NCI-H2081 (cell line): ENCODE results near the gene PDE4DIP.
"Not testable (repeated sequence)": the region's sequence is repeated elsewhere in the genome, so short reads cannot be mapped to it uniquely, and the experiment has no call there.

Experiments
- DNase-seq, 2 experiments: peaks; one replicate each; lab custom pipeline; 2025; lab: John Stamatoyannopoulos, UW

The PDE4DIP gene

DNA sequence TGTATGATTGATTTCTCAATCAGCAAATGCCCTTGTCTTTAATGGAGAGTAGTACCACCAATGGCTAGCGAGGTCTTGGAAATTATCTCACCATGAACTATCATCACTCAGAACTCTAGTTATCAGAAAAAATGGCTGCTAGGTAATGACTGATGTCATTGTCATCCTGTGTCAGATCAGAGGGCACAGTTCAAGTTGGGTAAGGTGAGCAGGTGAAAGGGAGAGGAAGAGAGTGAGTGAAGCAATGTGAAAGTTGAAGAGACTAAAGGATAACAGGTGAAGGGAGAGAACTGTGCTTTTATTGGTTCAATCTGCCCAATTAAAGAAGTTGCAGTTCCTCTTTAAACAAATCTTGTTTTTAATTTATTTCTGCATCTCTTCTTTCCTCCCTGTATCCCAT lies 76.8 kb downstream of the PDE4DIP start:
- DNase-seq: not testable (repeated sequence)

DNA sequence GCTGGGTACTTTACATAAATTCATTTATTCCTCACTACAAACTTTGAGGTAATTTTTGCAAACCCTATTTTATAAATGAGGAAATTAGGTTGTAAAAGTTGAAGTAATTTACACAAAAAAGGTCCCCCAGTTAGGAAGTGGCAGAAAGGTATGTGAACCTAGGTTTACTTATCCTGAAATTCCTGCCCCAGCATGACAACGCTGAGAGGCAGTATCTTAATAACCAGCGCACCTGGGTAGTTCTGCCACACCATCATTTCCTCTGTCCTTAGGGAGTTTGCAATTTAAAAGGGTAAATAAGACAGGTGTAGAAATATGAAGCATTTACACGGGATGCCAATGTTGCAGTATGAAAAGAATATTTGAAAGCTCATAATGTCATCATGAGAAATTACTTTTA lies 79.6 kb downstream of the PDE4DIP start:
- not testable (repeated sequence) for DNase-seq

- DNase-seq: not testable (repeated sequence)
Observed at GRCh38 chr1:148927645-148928044, 83.4 kb downstream of the PDE4DIP start.

- not testable (repeated sequence) for DNase-seq
Observed at GRCh38 chr1:148929253-148929652, 85.0 kb downstream of the PDE4DIP start.

DNA sequence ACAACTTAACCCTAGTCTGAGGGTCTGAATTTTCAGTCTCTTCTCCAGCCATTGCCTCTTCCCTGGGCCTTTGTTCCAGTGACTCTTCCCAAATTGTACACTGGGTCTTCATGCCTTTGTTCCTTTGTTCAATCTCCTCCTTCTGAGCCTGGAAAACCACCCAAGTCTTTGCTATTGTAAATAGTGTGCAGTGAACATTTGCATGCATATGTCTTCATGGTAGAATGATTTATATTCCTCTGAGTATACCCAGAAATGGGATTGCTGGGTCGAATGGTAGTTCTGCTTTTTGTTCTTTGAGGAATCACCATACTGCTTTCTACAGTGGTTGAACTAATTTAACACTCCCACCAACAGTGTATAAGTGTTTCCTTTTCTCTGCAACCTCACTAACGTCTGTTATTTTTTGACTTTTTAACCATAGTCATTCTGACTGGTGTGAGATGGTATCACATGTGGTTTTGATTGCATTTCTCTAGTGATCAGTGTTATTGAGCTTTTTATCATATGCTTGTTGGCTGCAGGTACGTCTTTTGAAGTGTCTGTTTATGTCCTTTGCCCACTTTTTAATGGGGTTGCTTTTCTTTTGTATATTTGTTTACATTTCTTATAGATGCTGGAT lies 91.3 kb downstream of the PDE4DIP start:
- not testable (repeated sequence) for DNase-seq

- DNase-seq: not testable (repeated sequence)
Observed at GRCh38 chr1:148942906-148943305, 98.7 kb downstream of the PDE4DIP start.

DNA sequence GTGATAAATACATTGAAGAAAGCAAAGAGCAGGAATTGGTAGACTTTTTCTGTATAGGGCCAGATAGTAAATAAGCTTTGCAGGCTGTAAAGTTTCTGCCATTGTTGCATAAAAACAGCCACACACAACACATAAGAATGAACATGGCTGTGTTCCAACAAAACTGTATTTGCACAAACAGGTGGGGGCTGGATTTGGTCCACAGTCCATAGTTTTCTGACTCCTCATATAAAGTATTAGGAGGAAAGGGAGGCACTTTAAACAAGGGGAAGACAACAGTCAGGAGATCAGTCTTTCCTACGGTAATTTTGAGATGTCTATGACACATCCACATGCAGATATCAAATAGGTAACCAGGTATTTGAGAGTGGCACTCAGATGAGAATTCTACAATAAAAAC lies 100.9 kb downstream of the PDE4DIP start:
- not testable (repeated sequence) for DNase-seq

GRCh38 chr1:148948768-148949167 lies 104.5 kb downstream of the PDE4DIP start:
- not testable (repeated sequence) for DNase-seq

DNA sequence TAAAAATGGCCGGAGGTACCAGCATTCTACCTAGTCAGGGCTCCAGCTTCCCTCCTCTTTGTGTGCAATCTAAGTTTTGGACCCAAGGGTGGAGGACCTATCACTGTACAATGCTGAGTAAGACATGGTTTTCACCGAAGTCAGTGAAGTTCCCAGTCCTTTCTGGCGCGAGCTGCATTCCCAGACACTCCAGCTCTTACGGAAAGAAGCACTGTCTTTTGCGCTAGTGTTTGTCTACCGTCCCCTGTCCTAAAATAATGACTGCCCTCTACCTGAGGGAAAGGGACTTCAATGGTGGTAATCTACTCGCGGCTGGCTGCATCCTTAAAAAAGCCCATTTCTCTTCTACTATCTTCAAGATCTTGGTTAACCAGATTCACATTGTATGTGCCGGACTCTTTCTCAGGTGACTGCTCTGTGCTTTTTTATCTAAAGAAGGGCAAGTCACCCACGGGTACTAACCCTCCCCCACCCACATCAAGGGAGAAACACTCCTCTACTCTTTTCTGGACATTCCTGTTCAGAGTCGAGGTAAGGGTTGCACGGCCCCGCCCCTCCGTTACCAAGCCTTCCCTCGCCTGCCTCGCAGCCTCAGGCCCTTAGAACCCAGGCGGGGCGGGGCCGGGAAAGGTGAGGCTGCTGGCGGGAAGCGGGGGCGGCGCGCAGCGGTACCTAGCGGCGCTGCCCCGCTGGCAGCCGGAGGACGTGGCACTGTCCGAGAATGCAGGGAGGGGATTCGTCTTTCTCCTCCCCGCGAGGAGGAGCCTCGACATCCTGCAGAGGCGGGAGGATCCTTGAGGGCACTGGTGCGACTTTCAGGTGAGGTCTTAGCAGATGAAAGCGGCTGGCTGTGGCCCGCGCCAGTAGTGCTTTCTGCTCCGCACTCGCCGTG lies 107.4 kb downstream of the PDE4DIP start:
- DNase-seq: peak; percentile 84 to 91

- DNase-seq: not testable (repeated sequence)
Observed at GRCh38 chr1:148952253-148952937, 108.2 kb downstream of the PDE4DIP start.

DNA sequence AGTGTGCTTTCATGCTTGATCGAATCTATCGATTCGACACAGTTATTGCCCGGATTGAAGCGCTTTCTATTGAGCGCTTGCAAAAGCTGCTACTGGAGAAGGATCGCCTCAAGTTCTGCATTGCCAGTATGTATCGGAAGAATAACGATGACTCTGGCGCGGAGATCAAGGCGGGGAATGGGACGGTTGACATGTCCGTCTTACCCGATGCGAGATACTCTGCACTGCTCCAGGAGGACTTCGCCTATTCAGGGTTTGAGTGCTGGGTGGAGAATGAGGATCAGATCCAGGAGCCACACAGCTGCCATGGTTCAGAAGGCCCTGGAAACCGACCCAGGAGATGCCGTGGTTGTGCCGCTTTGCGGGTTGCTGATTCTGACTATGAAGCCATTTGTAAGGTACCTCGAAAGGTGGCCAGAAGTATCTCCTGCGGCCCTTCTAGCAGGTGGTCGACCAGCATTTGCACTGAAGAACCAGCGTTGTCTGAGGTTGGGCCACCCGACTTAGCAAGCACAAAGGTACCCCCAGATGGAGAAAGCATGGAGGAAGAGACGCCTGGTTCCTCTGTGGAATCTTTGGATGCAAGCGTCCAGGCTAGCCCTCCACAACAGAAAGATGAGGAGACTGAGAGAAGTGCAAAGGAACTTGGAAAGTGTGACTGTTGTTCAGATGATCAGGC lies 108.8 kb downstream of the PDE4DIP start:
- not testable (repeated sequence) for DNase-seq

DNA sequence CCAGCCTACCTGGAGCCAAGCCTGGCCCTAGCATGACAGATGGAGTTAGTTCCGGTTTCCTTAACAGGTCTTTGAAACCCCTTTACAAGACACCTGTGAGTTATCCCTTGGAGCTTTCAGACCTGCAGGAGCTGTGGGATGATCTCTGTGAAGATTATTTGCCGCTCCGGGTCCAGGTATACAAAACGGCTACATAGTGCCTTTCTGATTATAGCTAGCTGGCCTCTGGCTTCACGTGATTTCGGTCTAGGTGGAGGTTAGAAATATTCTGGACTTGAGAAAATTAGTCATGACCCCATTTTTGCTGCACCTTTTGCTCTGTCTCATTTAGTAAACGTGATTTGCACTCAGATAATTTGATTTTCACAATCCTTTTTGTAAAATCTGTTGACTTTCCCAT lies 109.5 kb downstream of the PDE4DIP start:
- not testable (repeated sequence) for DNase-seq

GRCh38 chr1:148958343-148958742 lies 114.1 kb downstream of the PDE4DIP start:
- not testable (repeated sequence) for DNase-seq

- not testable (repeated sequence) for DNase-seq
Observed at GRCh38 chr1:148960212-148961000, 116.2 kb downstream of the PDE4DIP start.

- not testable (repeated sequence) for DNase-seq
Observed at GRCh38 chr1:148962127-148962857, 118.1 kb downstream of the PDE4DIP start.

DNA sequence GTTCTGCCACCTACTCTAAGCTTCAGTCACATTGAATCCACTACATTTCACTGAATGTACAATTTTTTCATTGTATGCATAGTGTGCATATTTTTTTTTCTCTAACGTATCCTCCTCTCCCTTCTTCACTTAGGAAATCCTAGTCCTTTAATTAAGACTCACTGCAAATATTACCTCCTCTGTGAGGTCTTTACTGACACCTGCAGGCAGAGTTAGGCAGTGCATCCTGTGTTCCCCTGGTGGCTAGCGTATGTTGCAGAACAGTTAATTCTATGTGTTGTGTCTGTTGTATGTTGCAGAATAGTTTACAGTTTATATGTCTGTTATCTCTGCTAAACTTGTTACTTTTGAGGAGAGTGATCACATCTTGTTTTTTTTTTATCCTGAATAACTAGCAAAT lies 121.9 kb downstream of the PDE4DIP start:
- DNase-seq: not testable (repeated sequence)

GRCh38 chr1:148967580-148967979 lies 123.4 kb downstream of the PDE4DIP start:
- not testable (repeated sequence) for DNase-seq

- not testable (repeated sequence) for DNase-seq
Observed at GRCh38 chr1:148968682-148969081, 124.5 kb downstream of the PDE4DIP start.

- DNase-seq: not testable (repeated sequence)
Observed at GRCh38 chr1:148969126-148969525, 124.9 kb downstream of the PDE4DIP start.

DNA sequence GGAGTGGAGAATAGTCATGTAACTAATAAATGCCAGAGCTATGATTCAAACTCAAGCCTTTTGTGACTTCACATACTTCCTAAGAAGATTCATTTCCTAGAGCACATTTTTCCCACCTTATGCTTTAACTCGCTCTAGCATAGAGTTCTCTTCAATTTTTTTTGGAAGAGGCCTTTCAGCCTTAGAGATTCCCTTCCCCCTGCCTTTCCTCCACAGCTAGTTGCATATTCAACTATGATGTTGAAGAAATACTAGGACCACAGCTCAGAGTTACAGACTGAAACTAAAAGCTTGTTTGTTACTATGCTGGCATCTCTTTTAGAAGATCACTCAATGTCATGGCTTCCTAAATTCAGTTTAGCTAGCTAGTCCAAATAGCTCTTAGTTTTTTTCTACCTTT lies 131.2 kb downstream of the PDE4DIP start:
- DNase-seq: not testable (repeated sequence)
